ENCODE data around the gene ADARB2.

Gene ADARB2

GRCh38 chr10:1595726-1596125 lies 141.6 kb downstream of the ADARB2 start:
- ChIA-PET CTCF (no interaction called here), POLR2A (ENCODE audit: low non-redundant PET) (no interaction called here)
- DNase-seq (ENCODE audit: low spot score) = no peak
- no peak overlapping the region for H3K27ac ChIP-seq
- no peak for TF ChIP-seq CTCF (conservative IDR thresholded peaks at IDR 0.05; ENCODE audit: low read depth)

GRCh38 chr10:1595242-1595600 lies 142.1 kb downstream of the ADARB2 start:
- TF ChIP-seq CTCF (conservative IDR thresholded peaks at IDR 0.05; ENCODE audit: low read depth) = no peak
- ChIA-PET POLR2A (ENCODE audit: low non-redundant PET) (no interaction called here), CTCF (no interaction called here)
- no peak for DNase-seq (ENCODE audit: low spot score)
- no peak overlapping the region for H3K27ac ChIP-seq

- CTCF ChIA-PET = no interaction called here
- H3K27ac ChIP-seq = no peak overlapping the region
- DNase-seq (ENCODE audit: low spot score) = no peak
- POLR2A ChIA-PET (ENCODE audit: low non-redundant PET) = no interaction called here
- no peak for TF ChIP-seq CTCF (conservative IDR thresholded peaks at IDR 0.05; ENCODE audit: low read depth)
Measured at GRCh38 chr10:1594372-1595241, 142.7 kb downstream of the ADARB2 start.

GRCh38 chr10:1591742-1592141 lies 145.6 kb downstream of the ADARB2 start:
- ChIA-PET POLR2A (ENCODE audit: low non-redundant PET) (no interaction called here), CTCF (no interaction called here)
- DNase-seq (ENCODE audit: low spot score) = no peak
- TF ChIP-seq CTCF (conservative IDR thresholded peaks at IDR 0.05; ENCODE audit: low read depth) = no peak
- H3K27ac ChIP-seq = no peak overlapping the region

GRCh38 chr10:1591045-1591444 lies 146.3 kb downstream of the ADARB2 start:
- ChIA-PET POLR2A (ENCODE audit: low non-redundant PET) (no interaction called here), CTCF (no interaction called here)
- no peak for DNase-seq (ENCODE audit: low spot score)
- TF ChIP-seq CTCF (conservative IDR thresholded peaks at IDR 0.05; ENCODE audit: low read depth) = no peak
- no peak overlapping the region for H3K27ac ChIP-seq

GRCh38 chr10:1589257-1589656 lies 148.1 kb downstream of the ADARB2 start:
- DNase-seq (ENCODE audit: low spot score) = no peak
- TF ChIP-seq CTCF (conservative IDR thresholded peaks at IDR 0.05; ENCODE audit: low read depth) = no peak
- ChIA-PET POLR2A (ENCODE audit: low non-redundant PET) (no interaction called here), CTCF (no interaction called here)
- H3K27ac ChIP-seq = no peak overlapping the region
